Lower leg skin (tissue), 4 donors: Measurements from ENCODE around the gene RAD51B. TPM values are rescaled to one million over a fixed set of nuclear protein-coding genes. Genes with fewer than 3 reads are reported as not detected.
"Not testable (repeated sequence)": the region's sequence is repeated elsewhere in the genome, so short reads cannot be mapped to it uniquely, and the experiment has no call there.

Experiments used
- DNase-seq, 2 donors: peaks; one replicate each; pipeline ENCODE4 v3.0.0-alpha.2; 2019; ENCODE audit warnings: low spot score in 2 of 2
- H3K4me3 ChIP-seq: fragments of 200-600 bp; sonication (generic); 2 replicates; pipeline ENCODE4 v1.5.1; 2017; ENCODE audit warnings: mild to moderate bottlenecking, low read depth; ENCODE audit not compliant: poor library complexity, severe bottlenecking
- CTCF ChIP-seq, 3 donors: fragments of 450-650 bp; IDR thresholded peaks; one replicate each; pipeline ENCODE4 v1.5.1; 2016; ENCODE audit warnings: antibody characterized with exemption in 3 of 3, mild to moderate bottlenecking in 3 of 3, moderate library complexity in 2 of 3
- POLR2A ChIP-seq, 2 donors: fragments of 450-650 bp; IDR thresholded peaks; one replicate each; pipeline ENCODE4 v1.6.1; 2016 to 2017; ENCODE audit warnings: antibody characterized with exemption in 2 of 2, mild to moderate bottlenecking in 1 of 2, moderate library complexity in 1 of 2
- WGBS, 2 donors: methylation state at CpG; one replicate each; pipeline ENCODE4 v1.1.5; 2018; 5-methylcytosine and 5-hydroxymethylcytosine counted together
- intact Hi-C: fragments of 100-400 bp; cut with DNase I; formaldehyde crosslinking; loops from one replicate; pipeline ENCODE4 v1.15.0; 2023; ENCODE audit warnings: low total_unique reads
- total RNA-seq, 4 donors: library from RNA; depleted of rRNA; stranded (reverse); fragments of >200 nt; gene quantifications; one replicate each; pipeline ENCODE4 v1.1.0, GENCODE V29; 2016

RAD51B gene
- total RNA-seq, 4 donors from 2014 or later = 6.1 to 27.2 (median 13.6) TPM

GRCh38 chr14:68040633-68041369 is 221.2 kb downstream of the RAD51B start:
- 75 to 88% methylated on average over 6 of the region's 6 CpGs for WGBS, 2 donors
- intact Hi-C loops = no loop called here
- no peak for DNase-seq
- no peak overlapping the region for H3K4me3 ChIP-seq
- TF ChIP-seq CTCF (IDR thresholded peaks at IDR 0.05) (no peak), POLR2A (IDR thresholded peaks at IDR 0.05) (no peak)

GRCh38 chr14:68041876-68042354 is 222.3 kb downstream of the RAD51B start:
- intact Hi-C loops = no loop called here
- DNase-seq = no peak
- WGBS, 2 donors = 58 to 68% methylated on average over 3 of the region's 3 CpGs
- H3K4me3 ChIP-seq = no peak overlapping the region
- no peak for TF ChIP-seq POLR2A (IDR thresholded peaks at IDR 0.05)
- TF ChIP-seq CTCF (IDR thresholded peaks at IDR 0.05) = no peak

- H3K4me3 ChIP-seq = no peak overlapping the region
- intact Hi-C loops = no loop called here
- DNase-seq = peak in 1 of 2 donors; percentile 34
- no peak for TF ChIP-seq CTCF (IDR thresholded peaks at IDR 0.05)
- 43 to 48% methylated on average over 2 of the region's 2 CpGs for WGBS, 2 donors
These were observed 223.1 kb downstream of the RAD51B start for GRCh38 chr14:68042586-68043210.

- TF ChIP-seq CTCF (IDR thresholded peaks at IDR 0.05) (no peak), POLR2A (IDR thresholded peaks at IDR 0.05) (no peak)
- no peak overlapping the region for H3K4me3 ChIP-seq
- no peak for DNase-seq
- intact Hi-C loops = no loop called here
These were observed 224.2 kb downstream of the RAD51B start for GRCh38 chr14:68043752-68044151.

GRCh38 chr14:68047906-68048305 is 228.3 kb downstream of the RAD51B start:
- intact Hi-C loops = no loop called here

GRCh38 chr14:68048815-68049214 is 229.2 kb downstream of the RAD51B start:
- 97 to 98% methylated on average over 2 of the region's 2 CpGs for WGBS, 2 donors
- DNase-seq, H3K4me3 ChIP-seq, intact Hi-C loops: not testable (repeated sequence)

More at GRCh38 chr14:68047906-68048305, 228.3 kb downstream of the RAD51B start:
- no peak overlapping the region for H3K4me3 ChIP-seq
- WGBS, 2 donors = 37 to 51% methylated on average over 6 of the region's 6 CpGs
- TF ChIP-seq CTCF (IDR thresholded peaks at IDR 0.05) (no peak), POLR2A (IDR thresholded peaks at IDR 0.05) (no peak)
- DNase-seq = no peak
